ENCODE results near the gene FHL3. TPM values are rescaled to one million over a fixed set of nuclear protein-coding genes. Genes with fewer than 3 reads are reported as not detected.

Gene FHL3
- total RNA-seq, 1 experiment from 2014 or later, result 11.8 TPM

DNA sequence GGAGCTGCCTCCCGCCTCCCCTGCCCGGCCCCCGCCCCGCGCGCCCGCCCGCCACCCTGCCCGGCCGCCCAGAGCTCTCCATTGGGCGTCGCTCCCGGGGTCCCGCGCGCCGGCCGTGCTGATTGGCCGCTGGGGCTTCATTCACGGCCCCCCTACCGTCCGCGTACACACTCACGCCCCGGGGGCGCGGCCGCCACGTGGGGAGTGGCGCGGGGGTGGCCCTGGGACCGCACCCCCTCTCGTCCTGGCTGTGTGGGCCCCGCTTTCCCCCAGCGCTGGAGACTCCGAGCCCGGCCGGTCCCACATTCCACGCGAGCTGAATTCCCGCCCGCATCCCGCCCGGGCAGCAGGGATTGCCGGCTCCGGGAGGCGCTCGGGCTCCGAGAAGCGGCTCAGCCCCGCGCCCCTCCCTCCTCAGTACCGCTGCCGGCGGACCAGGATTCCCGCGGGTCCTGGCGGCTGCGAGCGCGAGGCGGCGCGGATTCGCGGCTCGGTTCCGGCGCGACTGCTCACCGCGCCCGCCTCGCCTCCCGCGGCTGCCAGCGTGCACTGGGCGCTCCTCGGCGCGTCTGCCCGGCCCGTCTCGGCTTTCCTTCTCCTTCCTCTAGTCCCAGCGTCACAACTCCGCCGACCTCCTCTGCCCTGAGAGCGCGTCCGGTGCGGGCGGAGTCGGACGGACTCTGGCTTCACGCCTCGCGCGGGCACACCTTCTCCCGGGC, 41.7 kb upstream of the FHL3 start:
- H3K4me3 Mint-ChIP-seq (ENCODE audit: unreplicated experiment), result peak overlapping the region; percentile 69
- Histone ChIP-seq H3K4me1 (no peaks in the 10 kb centered on the region), H3K9me3 (no peaks in the 10 kb centered on the region), H3K36me3 (ENCODE audit: control insufficient read depth, insufficient read depth, low read length) (no peaks in the 10 kb centered on the region), H3K27me3 (replicated peaks; ENCODE audit: control insufficient read depth, insufficient read depth, low read length) (no peaks in the 10 kb centered on the region), H3K4me3 (ENCODE audit: low read depth, low read length) (peak overlapping the region; percentile 44)
- CTCF ChIA-PET, result interaction anchor here (0.6 to 1.3 kb wide), 3 partner anchors 25 to 532 kb away, joined by 3 read pairs; no protein-coding TSS in a partner anchor
- H3K27me3 Mint-ChIP-seq (ENCODE audit: insufficient read depth, unreplicated experiment), result peaks cover 11% of the 10 kb centered on the region
- H3K9me3 Mint-ChIP-seq (ENCODE audit: unreplicated experiment), result no peaks in the 10 kb centered on the region
- TF ChIP-seq, protein P1, sequence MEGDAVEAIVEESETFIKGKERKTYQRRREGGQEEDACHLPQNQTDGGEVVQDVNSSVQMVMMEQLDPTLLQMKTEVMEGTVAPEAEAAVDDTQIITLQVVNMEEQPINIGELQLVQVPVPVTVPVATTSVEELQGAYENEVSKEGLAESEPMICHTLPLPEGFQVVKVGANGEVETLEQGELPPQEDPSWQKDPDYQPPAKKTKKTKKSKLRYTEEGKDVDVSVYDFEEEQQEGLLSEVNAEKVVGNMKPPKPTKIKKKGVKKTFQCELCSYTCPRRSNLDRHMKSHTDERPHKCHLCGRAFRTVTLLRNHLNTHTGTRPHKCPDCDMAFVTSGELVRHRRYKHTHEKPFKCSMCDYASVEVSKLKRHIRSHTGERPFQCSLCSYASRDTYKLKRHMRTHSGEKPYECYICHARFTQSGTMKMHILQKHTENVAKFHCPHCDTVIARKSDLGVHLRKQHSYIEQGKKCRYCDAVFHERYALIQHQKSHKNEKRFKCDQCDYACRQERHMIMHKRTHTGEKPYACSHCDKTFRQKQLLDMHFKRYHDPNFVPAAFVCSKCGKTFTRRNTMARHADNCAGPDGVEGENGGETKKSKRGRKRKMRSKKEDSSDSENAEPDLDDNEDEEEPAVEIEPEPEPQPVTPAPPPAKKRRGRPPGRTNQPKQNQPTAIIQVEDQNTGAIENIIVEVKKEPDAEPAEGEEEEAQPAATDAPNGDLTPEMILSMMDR (IDR thresholded peaks at IDR 0.05; ENCODE audit: insufficient read depth in 1 of 2, low read depth in 1 of 2, low read length in 1 of 2, severe bottlenecking in 1 of 2, unreplicated experiment in 1 of 2), result no peak
- peak in 1 of 2 experiments; percentile 80 for DNase-seq
- no peak overlapping the region for H3K27ac Mint-ChIP-seq (ENCODE audit: unreplicated experiment)
- BruUV-seq (replicated peaks), result no TSS peak
- H3K36me3 Mint-ChIP-seq (ENCODE audit: insufficient read depth, unreplicated experiment), result no peaks in the 10 kb centered on the region
- intact Hi-C loops (cut with micrococcal nuclease; ENCODE audit: unreplicated experiment), result no loop called here
- POLR2A ChIA-PET, result interaction anchor here (1.0 kb wide), 1 partner anchor 35 kb away, joined by 6 read pairs; the partner anchor contains the start of gene UTP11
- no peaks in the 10 kb centered on the region for H3K4me1 Mint-ChIP-seq (ENCODE audit: low read depth, unreplicated experiment)

DNA sequence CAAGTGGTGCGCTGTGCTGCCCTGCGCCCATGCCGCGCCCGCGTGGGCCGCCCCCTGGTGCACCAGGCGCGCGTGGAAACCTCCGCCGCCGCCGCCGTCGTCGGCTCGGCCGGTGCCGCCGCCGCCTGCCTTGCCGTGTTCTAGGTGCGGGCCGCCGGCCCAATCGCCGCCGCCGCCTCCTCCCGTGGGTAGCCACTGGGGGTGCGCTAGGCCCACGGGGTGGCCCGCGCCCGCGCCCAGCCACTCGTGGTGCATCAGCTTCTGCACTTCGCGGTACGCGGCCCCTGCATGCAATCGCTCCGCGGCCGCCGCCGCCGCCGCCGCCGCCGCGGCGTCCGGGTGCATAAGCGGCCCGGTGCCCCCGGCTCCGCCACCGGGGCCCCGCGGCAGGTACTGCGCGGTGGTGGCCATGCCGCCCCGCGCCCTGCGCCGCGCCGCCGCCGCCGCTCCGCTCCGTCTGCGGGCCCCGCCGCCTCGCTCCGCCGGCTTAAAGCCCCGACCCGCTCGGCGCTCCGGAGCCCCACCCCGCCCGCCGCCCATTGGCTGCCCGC, 41.1 kb upstream of the FHL3 start, which contains the start of gene POU3F1:
TSS of gene POU3F1 (minus strand) at position 461 of the 551 bp plus-strand sequence. CDS start at position 411, 50 bp downstream.
- no peaks in the 10 kb centered on the region for H3K27me3 ChIP-seq (replicated peaks; ENCODE audit: control insufficient read depth, insufficient read depth, low read length)
- TF ChIP-seq, protein P1 (IDR thresholded peaks at IDR 0.05; ENCODE audit: insufficient read depth in 1 of 2, low read depth in 1 of 2, low read length in 1 of 2, severe bottlenecking in 1 of 2, unreplicated experiment in 1 of 2), result no peak
- Mint-ChIP-seq H3K4me3 (ENCODE audit: unreplicated experiment) (peak within 1 kb of the TSS; percentile 69), H3K9me3 (ENCODE audit: unreplicated experiment) (no peaks in the 10 kb centered on the region), H3K36me3 (ENCODE audit: insufficient read depth, unreplicated experiment) (no peaks in the 10 kb centered on the region), H3K27ac (ENCODE audit: unreplicated experiment) (no peak within 1 kb of the TSS), H3K4me1 (ENCODE audit: low read depth, unreplicated experiment) (no peaks in the 10 kb centered on the region), H3K27me3 (ENCODE audit: insufficient read depth, unreplicated experiment) (peaks cover 13% of the 10 kb centered on the region)
- intact Hi-C loops (cut with micrococcal nuclease; ENCODE audit: unreplicated experiment), result no loop called here
- BruUV-seq (replicated peaks), result no TSS peak
- DNase-seq, result peak in 1 of 2 experiments; percentile 74
- POLR2A ChIA-PET, result interaction anchor here (1.0 kb wide), 1 partner anchor 34 kb away, joined by 6 read pairs; the partner anchor contains the start of gene UTP11
- no peaks in the 10 kb centered on the region for H3K9me3 ChIP-seq
- peak within 1 kb of the TSS; percentile 44 for H3K4me3 ChIP-seq (ENCODE audit: low read depth, low read length)
- H3K4me1 ChIP-seq, result no peaks in the 10 kb centered on the region
- CTCF ChIA-PET, result interaction anchor here (0.6 to 1.3 kb wide), 3 partner anchors 25 to 531 kb away, joined by 3 read pairs; no protein-coding TSS in a partner anchor
- H3K36me3 ChIP-seq (ENCODE audit: control insufficient read depth, insufficient read depth, low read length), result no peaks in the 10 kb centered on the region

DNA sequence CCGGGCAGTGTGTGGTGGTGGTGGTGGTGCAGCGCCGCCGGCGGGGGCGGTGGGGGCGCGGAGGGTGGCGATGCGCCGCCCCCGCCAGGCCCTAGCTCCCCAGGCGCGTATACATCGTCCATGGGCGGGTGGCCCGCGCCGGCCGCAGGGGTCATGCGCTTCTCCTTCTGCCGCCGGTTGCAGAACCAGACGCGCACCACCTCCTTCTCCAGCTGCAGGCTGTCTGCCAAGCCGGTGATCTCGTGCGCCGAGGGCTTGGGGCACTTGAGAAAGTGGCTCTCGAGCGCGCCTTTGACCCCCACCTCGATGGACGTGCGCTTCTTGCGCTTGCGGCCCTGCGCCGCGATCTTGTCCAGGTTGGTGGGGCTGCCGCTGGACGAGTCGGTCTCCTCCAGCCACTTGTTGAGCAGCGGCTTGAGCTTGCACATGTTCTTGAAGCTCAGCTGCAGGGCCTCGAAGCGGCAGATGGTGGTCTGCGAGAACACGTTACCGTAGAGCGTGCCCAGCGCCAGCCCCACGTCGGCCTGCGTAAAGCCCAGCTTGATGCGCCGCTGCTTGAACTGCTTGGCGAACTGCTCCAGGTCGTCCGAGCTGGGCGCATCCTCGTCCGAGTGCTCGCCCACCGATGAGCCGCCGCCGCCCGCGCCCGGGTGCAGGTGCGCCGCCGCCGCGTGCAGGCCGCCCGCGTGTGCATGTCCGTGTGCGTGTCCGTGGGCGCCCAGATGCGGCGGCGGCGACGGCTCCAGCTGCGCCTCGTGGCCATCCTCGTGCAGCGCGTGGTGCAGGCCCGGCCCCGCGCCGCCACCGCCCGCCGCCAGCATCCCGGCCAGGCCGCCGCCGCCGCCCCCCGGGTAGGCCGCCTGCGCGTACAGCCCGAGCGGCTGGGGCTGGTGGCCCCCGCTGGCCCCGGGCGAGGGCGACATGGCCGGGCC, 40.4 kb upstream of the FHL3 start:
- Mint-ChIP-seq H3K4me1 (ENCODE audit: low read depth, unreplicated experiment) (no peaks in the 10 kb centered on the region), H3K36me3 (ENCODE audit: insufficient read depth, unreplicated experiment) (no peaks in the 10 kb centered on the region), H3K4me3 (ENCODE audit: unreplicated experiment) (no peak overlapping the region), H3K27ac (ENCODE audit: unreplicated experiment) (no peak overlapping the region), H3K9me3 (ENCODE audit: unreplicated experiment) (no peaks in the 10 kb centered on the region), H3K27me3 (ENCODE audit: insufficient read depth, unreplicated experiment) (peaks cover 13% of the 10 kb centered on the region)
- Histone ChIP-seq H3K4me3 (ENCODE audit: low read depth, low read length) (no peak overlapping the region), H3K9me3 (no peaks in the 10 kb centered on the region), H3K27me3 (replicated peaks; ENCODE audit: control insufficient read depth, insufficient read depth, low read length) (no peaks in the 10 kb centered on the region), H3K4me1 (no peaks in the 10 kb centered on the region), H3K36me3 (ENCODE audit: control insufficient read depth, insufficient read depth, low read length) (no peaks in the 10 kb centered on the region)
- no TSS peak for BruUV-seq (replicated peaks)
- intact Hi-C loops (cut with micrococcal nuclease; ENCODE audit: unreplicated experiment), result no loop called here
- ChIA-PET CTCF (no interaction called here), POLR2A (no interaction called here)
- TF ChIP-seq, protein P1 (IDR thresholded peaks at IDR 0.05; ENCODE audit: insufficient read depth in 1 of 2, low read depth in 1 of 2, low read length in 1 of 2, severe bottlenecking in 1 of 2, unreplicated experiment in 1 of 2), result no peak
- no peak for DNase-seq
